Natural killer cell (primary cell): ENCODE results near the gene NCOR1. TPM values are rescaled to one million over a fixed set of nuclear protein-coding genes. Genes with fewer than 3 reads are reported as not detected.
"Not testable (repeated sequence)": the region's sequence is repeated elsewhere in the genome, so short reads cannot be mapped to it uniquely, and the experiment has no call there.

Experiments
- ATAC-seq, 3 donors: fragments of 150-1000 bp in 2 of 3; fragments of 200-7000 bp in 1 of 3; cut with Tn5 transposase; 1 replicate in 1 of 3; 2 replicates in 2 of 3; pipeline ENCODE4 v1.10.0; 2021; ENCODE audit warnings: mild to moderate bottlenecking in 2 of 3, moderate library complexity in 2 of 3
- DNase-seq, 2 donors: peaks; one replicate each; pipeline versions ENCODE4 v3.0.0 to v3.0.0-alpha.2; 2013 to 2021; ENCODE audit warnings: mixed read lengths in 1 of 2
- H3K27ac ChIP-seq: one replicate; pipeline ENCODE4 v1.5.1; 2013; ENCODE audit warnings: mild to moderate bottlenecking, low read length
- H3K27me3 ChIP-seq: one replicate; pipeline ENCODE4 v1.6.1; 2013; ENCODE audit warnings: low read length; ENCODE audit not compliant: control insufficient read depth, insufficient read depth
- H3K36me3 ChIP-seq: one replicate; pipeline ENCODE4 v1.6.1; 2013; ENCODE audit warnings: low read length; ENCODE audit not compliant: control insufficient read depth, insufficient read depth
- H3K4me1 ChIP-seq: one replicate; pipeline ENCODE4 v1.6.1; 2013; ENCODE audit warnings: low read length; ENCODE audit not compliant: control insufficient read depth, insufficient read depth
- H3K4me3 ChIP-seq: one replicate; pipeline ENCODE4 v1.5.1; 2013; ENCODE audit warnings: low read length
- H3K9me3 ChIP-seq: one replicate; pipeline ENCODE4 v1.6.1; 2013; ENCODE audit warnings: low read length; ENCODE audit not compliant: control insufficient read depth, insufficient read depth
- H3K27ac Mint-ChIP-seq, 2 donors: one replicate each; pipeline ENCODE4 v1.8.0; 2022; ENCODE audit warnings: mild to moderate bottlenecking in 2 of 2, mixed read lengths in 2 of 2, moderate library complexity in 1 of 2
- H3K27me3 Mint-ChIP-seq, 2 donors: one replicate each; pipeline ENCODE4 v1.8.0; 2022; ENCODE audit warnings: low read depth in 2 of 2, mixed read lengths in 2 of 2
- H3K36me3 Mint-ChIP-seq: one replicate; pipeline ENCODE4 v1.8.0; 2022; ENCODE audit warnings: mixed read lengths
- H3K4me1 Mint-ChIP-seq, 2 donors: one replicate each; pipeline ENCODE4 v1.8.0; 2022; ENCODE audit warnings: mixed read lengths in 2 of 2
- H3K4me3 Mint-ChIP-seq: one replicate; pipeline ENCODE4 v1.8.0; 2022; ENCODE audit warnings: mild to moderate bottlenecking, moderate library complexity, mixed read lengths
- H3K9me3 Mint-ChIP-seq, 2 donors: one replicate each; pipeline ENCODE4 v1.8.0; 2022; ENCODE audit warnings: mixed read lengths in 2 of 2
- CTCF ChIP-seq: fragments of 200-600 bp; IDR thresholded peaks from one replicate; pipeline ENCODE4 v1.8.0; 2022; ENCODE audit warnings: antibody characterized with exemption
- WGBS: methylation state at CpG from one replicate; pipeline ENCODE4 v1.1.7; 2013; ENCODE audit warnings: missing lambda C conversion rate; ENCODE audit not compliant: insufficient coverage; 5-methylcytosine and 5-hydroxymethylcytosine counted together
- intact Hi-C: fragments of 100-400 bp; cut with micrococcal nuclease; formaldehyde crosslinking; loops from one replicate; pipeline ENCODE4 v1.14.2; 2022
- total RNA-seq, 4 donors: library from RNA; stranded (reverse); fragments of 120-200 nt in 1 of 4; gene quantifications; one replicate each; pipeline versions ENCODE4 v1.2.3 to v1.2.4, GENCODE V29; 2013 to 2022

Gene NCOR1
- total RNA-seq, 3 donors from 2014 or later (not counting 1 experiment from before 2014, with no cell fraction given): 195 to 238 (median 238) TPM

- Mint-ChIP-seq H3K9me3 (no peaks in the 10 kb centered on the region), H3K27me3 (no peaks in the 10 kb centered on the region), H3K4me3 (no peak overlapping the region), H3K4me1 (no peaks in the 10 kb centered on the region), H3K27ac (no peak overlapping the region), H3K36me3 (no peaks in the 10 kb centered on the region)
- H3K27ac ChIP-seq: no peak overlapping the region
- H3K27me3 ChIP-seq: no peaks in the 10 kb centered on the region
- no peak for TF ChIP-seq CTCF
- H3K4me3 ChIP-seq: no peak overlapping the region
- intact Hi-C loops: no loop called here
- DNase-seq: no peak
- WGBS: 92% methylated on average over 1 of the region's 2 CpGs
- H3K4me1 ChIP-seq: no peaks in the 10 kb centered on the region
- peaks cover 40% of the 10 kb centered on the region for H3K36me3 ChIP-seq
- ATAC-seq: no peak
- H3K9me3 ChIP-seq: no peaks in the 10 kb centered on the region
These were observed 66.7 kb downstream of the NCOR1 start for GRCh38 chr17:16148596-16148995.

GRCh38 chr17:16145319-16145890, 69.9 kb downstream of the NCOR1 start:
- H3K36me3 Mint-ChIP-seq, H3K27ac Mint-ChIP-seq, H3K27me3 ChIP-seq, DNase-seq, intact Hi-C loops, ATAC-seq, H3K4me3 ChIP-seq, H3K27me3 Mint-ChIP-seq, H3K27ac ChIP-seq, H3K9me3 ChIP-seq, H3K9me3 Mint-ChIP-seq, H3K4me3 Mint-ChIP-seq, H3K4me1 Mint-ChIP-seq, H3K4me1 ChIP-seq: not testable (repeated sequence)
- H3K36me3 ChIP-seq: peaks cover 56% of the 10 kb centered on the region
- WGBS: 97% methylated on average over 40 of the region's 40 CpGs

GRCh38 chr17:16141685-16142084, 73.6 kb downstream of the NCOR1 start:
- DNase-seq (no peak), ATAC-seq (no peak)
- intact Hi-C loops: no loop called here
- Histone ChIP-seq H3K4me3 (no peak overlapping the region), H3K36me3 (peaks cover 54% of the 10 kb centered on the region), H3K9me3 (no peaks in the 10 kb centered on the region), H3K4me1 (no peaks in the 10 kb centered on the region), H3K27ac (no peak overlapping the region), H3K27me3 (no peaks in the 10 kb centered on the region)
- no peaks in the 10 kb centered on the region for H3K27me3 Mint-ChIP-seq
- H3K9me3 Mint-ChIP-seq: no peaks in the 10 kb centered on the region
- H3K36me3 Mint-ChIP-seq: no peaks in the 10 kb centered on the region
- no peaks in the 10 kb centered on the region for H3K4me1 Mint-ChIP-seq
- TF ChIP-seq CTCF: no peak
- H3K4me3 Mint-ChIP-seq: no peak overlapping the region
- peak overlapping the region; percentile 36 to 53 for H3K27ac Mint-ChIP-seq

GRCh38 chr17:16140854-16141253, 74.5 kb downstream of the NCOR1 start:
- H3K9me3 ChIP-seq: no peaks in the 10 kb centered on the region
- Mint-ChIP-seq H3K36me3 (peaks cover under 1% of the 10 kb centered on the region), H3K9me3 (no peaks in the 10 kb centered on the region), H3K4me1 (no peaks in the 10 kb centered on the region), H3K27me3 (no peaks in the 10 kb centered on the region), H3K27ac (no peak overlapping the region), H3K4me3 (no peak overlapping the region)
- no peak overlapping the region for H3K4me3 ChIP-seq
- H3K4me1 ChIP-seq: no peaks in the 10 kb centered on the region
- DNase-seq: no peak
- 100% methylated on average over 1 of the region's 2 CpGs for WGBS
- peaks cover 56% of the 10 kb centered on the region for H3K36me3 ChIP-seq
- TF ChIP-seq CTCF: no peak
- intact Hi-C loops: no loop called here
- ATAC-seq: no peak
- no peaks in the 10 kb centered on the region for H3K27me3 ChIP-seq
- no peak overlapping the region for H3K27ac ChIP-seq
